Measurements from ENCODE around the gene ASTN2.

ASTN2 gene

DNA sequence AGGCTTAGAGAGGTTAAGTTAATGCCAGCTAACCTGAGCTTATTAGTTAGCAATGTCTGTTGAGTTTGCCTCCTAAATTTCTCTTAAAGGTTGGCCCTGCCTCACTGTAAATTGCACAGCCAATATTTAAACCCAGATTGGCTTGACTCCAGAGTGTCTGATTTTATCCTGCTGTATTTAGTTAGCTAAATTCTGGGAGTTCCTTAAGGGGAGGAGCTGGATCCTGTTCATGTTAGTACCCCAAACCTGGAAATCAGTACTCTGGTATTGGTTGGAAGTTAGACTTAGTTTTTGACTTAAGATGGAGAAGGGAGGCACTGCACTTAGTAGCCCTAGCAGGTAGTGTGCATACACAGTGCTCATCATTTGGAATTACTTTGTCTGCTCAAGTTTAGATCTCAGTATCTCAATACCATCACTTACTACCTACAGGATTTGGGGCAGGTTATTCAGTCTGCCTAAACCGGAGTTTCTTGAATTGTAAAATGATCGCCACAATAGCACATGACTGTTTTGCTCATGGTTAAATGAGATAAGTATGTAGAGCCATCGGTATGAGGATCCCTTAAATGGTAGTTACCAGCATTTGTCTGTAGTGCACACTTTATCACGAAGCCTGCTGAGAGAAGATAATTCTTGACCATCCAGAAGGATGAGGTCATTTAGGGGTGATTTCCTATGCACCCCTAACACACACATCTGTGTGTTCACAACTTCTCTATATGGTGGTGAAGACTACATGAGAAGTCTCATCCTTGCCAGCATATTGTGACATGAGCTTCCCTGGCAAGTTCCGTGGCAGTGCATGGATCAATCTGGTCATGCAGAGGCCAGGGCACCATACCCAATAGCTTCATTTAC lies 992.5 kb downstream of the ASTN2 start:
- peak; percentile 73 to 91 for DNase-seq
- TF ChIP-seq POLR2A (IDR thresholded peaks at IDR 0.05; ENCODE audit: low read length) (no peak), GATA1 (IDR thresholded peaks at IDR 0.05; ENCODE audit: low read depth, low read length) (no peak)

DNA sequence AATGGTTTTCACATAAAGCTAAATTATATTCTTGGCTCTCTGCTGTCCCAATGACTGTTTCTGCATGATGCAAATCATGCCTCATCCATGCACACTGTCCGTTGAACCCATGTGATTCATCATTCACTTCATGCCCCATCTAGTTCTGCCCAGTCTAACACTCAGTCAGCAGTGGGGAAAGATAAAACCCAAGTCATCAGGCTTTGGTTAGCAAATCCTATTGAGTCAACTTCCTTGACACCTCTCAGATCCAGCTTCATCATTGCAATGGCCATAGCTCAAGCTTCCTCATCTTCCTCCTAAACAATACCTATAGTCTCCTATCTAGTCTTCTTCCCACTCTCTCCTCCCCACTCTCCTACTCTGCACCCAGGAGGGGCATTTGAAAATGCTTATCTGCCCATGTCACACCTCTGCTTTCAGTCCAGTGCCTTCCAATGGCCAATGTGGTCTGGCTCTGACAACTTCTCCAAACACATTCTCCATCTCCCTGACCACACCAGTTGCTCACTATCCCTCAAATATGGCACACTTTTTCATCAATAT lies 993.8 kb downstream of the ASTN2 start:
- peak; percentile 67 to 73 for DNase-seq
- TF ChIP-seq GATA1 (IDR thresholded peaks at IDR 0.05; ENCODE audit: low read depth, low read length) (no peak), POLR2A (IDR thresholded peaks at IDR 0.05; ENCODE audit: low read length) (no peak)

DNA sequence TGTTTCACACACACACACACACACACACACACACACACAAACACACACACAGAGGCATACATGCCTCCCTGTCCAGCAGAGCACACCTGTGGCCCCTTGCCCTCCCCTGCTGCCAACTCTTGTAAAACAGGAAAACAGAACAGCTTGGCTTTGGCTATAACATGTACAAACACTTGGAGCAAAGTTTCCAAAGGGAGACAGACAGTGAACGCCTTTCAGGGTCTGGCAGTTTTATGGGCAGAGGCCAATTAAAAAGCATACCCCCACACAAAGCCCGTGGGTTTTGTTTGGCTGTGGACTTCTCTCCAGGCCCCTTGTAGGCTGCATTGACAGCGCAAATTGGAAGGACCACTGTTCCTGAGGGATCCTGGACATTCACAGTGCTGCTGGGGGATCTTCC lies 995.7 kb downstream of the ASTN2 start:
- DNase-seq, result no peak
- no peak for TF ChIP-seq POLR2A (IDR thresholded peaks at IDR 0.05; ENCODE audit: low read length)
- TF ChIP-seq GATA1 (IDR thresholded peaks at IDR 0.05; ENCODE audit: low read depth, low read length), result no peak

DNA sequence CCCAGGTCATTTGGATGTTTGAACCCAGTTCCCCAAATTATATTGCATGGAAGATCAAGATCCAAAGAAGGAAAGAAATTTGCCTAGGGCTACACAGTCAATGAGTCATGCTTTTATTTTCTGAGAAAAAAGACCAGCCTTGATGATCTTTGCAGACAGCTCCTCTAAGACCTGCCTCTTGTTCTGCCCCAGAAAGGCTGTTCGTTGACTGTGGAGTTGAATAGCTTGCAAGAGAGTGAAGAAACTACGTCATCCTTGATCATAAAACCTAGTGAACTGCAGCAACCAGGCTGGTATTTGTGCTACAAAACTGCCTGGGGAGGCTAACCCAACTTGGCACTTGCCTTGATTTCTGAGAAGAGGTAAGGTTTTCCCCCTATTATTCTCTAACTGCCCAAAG lies 997.4 kb downstream of the ASTN2 start:
- no peak for TF ChIP-seq GATA1 (IDR thresholded peaks at IDR 0.05; ENCODE audit: low read depth, low read length)
- no peak for TF ChIP-seq POLR2A (IDR thresholded peaks at IDR 0.05; ENCODE audit: low read length)
- DNase-seq, result no peak

DNA sequence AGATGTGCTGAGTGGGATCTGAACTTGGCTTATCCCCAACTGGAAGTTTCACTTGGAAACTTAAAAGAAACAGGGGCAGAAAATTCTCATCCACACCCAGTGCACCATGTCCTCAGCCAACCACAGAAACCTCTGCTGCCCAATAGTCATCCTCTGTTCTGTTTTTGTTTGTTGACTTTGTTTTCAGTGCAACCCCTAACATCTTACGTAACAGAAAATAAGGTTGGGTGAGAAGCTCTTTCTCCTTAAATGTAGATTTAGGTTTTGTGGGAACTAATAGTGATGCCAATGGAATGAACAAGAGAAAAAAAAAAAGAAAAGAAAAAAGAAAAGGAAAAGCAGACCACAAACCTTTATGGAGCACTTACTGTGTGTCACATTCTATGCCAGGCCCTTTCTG lies 998.4 kb downstream of the ASTN2 start:
- no peak for DNase-seq
- TF ChIP-seq POLR2A (IDR thresholded peaks at IDR 0.05; ENCODE audit: low read length) (no peak), GATA1 (IDR thresholded peaks at IDR 0.05; ENCODE audit: low read depth, low read length) (no peak)

DNA sequence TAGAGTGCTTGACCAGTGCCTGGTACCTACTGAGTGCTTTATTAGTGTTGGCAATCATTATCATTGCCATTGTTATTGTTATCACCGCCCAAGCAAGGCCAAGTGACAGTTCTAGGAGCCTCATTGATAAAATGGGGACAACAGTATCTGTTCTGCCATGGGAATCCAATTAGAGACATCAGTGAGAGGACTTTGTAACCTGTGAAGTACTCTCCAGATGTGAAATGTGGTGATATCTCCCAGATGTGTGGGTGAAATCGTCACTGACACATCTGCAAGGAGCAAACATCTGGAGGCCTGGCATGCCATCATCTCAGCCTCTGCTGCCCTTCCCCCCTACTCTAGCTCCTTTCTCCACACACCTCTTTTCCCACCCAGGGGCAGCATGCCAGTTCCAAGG lies 1000.5 kb downstream of the ASTN2 start:
- TF ChIP-seq POLR2A (IDR thresholded peaks at IDR 0.05; ENCODE audit: low read length) (no peak), GATA1 (IDR thresholded peaks at IDR 0.05; ENCODE audit: low read depth, low read length) (no peak)
- DNase-seq, result peak in 1 of 2 experiments; percentile 27

DNA sequence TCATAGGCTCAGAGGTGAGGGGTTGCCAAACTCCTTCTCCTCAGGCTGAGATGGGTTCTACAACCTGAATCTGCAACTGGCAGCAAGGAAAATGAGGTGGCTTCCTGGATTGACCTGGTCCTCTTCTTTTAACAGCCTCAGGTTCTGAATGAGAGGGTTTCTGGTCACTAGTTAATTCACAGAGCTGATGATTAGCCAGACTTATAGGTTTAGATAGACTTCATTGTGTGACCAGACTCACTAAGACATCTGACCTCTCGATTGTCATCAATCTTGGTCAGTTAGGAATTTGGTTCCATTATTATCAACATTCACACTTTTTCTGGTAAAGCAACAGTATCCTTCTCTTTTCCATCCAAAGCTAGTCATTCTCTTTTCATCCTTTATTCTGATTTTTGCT lies 1003.4 kb downstream of the ASTN2 start:
- TF ChIP-seq GATA1 (IDR thresholded peaks at IDR 0.05; ENCODE audit: low read depth, low read length), result no peak
- TF ChIP-seq POLR2A (IDR thresholded peaks at IDR 0.05; ENCODE audit: low read length), result no peak
- no peak for DNase-seq

DNA sequence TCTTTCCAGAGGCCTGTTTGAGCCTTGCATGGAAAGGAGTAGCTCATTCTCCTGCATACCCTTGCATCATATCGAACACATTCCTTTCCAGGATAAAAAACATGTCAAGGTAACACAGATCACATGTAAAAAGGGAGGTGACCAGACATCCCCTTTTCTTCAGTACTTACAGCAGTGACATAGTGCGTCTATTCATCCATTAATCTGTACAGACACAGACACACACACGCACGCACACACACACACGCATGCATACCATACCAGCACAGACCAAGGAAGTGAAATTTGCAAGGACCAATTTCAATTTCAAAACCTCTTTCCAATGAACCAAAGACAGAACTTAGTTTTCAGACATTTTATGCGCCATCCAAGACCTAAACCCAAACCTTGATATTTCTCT lies 1005.2 kb downstream of the ASTN2 start:
- no peak for TF ChIP-seq GATA1 (IDR thresholded peaks at IDR 0.05; ENCODE audit: low read depth, low read length)
- TF ChIP-seq POLR2A (IDR thresholded peaks at IDR 0.05; ENCODE audit: low read length), result no peak
- DNase-seq, result no peak

DNA sequence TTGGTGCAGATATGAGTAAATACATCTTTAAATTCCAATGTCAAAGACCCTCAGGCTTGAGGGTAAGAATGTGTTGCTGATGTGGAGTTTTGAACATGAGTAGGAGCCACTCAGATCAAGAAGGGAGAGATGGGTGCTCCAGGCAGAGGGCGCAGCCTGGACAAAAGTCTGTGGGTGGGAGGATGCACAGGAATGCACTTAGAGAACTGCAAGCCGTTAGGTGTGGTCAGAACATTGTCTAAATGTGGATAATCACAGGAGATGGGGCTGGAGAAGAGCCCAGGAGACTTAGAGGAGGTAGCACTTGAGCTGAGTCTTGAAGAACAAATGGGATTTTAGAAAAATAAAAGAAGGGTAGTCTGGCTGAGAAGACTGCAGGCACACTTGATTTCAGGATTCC lies 1005.7 kb downstream of the ASTN2 start:
- no peak for DNase-seq
- TF ChIP-seq POLR2A (IDR thresholded peaks at IDR 0.05; ENCODE audit: low read length) (no peak), GATA1 (IDR thresholded peaks at IDR 0.05; ENCODE audit: low read depth, low read length) (no peak)

DNA sequence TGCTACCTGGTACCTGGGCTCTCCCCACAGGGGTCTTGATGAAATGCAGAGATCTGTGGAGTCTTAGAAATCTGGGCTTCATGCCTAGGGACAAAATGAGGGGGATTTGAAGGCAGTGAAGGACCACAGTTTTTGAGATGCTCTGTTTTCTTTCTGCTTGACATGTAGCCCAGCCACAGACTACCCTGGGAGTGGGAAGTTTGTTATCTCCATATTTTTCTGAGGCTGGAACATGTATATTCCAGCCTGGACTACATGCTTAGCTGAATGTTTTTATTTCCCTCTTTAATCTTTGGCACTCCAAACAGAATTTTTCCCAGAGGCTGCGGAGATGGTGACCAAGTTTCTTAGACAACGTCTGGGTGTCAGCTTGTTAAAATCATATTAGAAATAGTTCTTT lies 1008.4 kb downstream of the ASTN2 start:
- TF ChIP-seq GATA1 (IDR thresholded peaks at IDR 0.05; ENCODE audit: low read depth, low read length) (no peak), POLR2A (IDR thresholded peaks at IDR 0.05; ENCODE audit: low read length) (no peak)

DNA sequence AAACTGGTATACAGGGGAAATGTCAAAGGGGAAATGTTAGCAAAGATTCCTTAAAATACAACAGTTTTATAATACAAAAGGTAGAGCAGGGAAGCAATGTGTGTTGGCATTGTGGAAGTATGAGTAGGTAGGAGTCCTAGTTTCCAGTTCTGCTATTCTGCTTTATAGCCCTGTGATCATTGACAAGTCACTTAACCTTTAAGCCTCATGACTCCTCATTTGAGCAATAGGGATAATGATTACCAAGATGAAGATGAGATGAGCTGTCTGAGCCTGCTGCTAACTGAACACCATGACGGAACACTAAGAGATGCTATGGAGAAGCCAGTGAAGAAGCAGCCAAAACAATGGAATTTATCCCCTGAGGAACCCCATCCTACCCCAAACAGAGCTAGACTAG lies 1009.5 kb downstream of the ASTN2 start:
- no peak for DNase-seq
- TF ChIP-seq POLR2A (IDR thresholded peaks at IDR 0.05; ENCODE audit: low read length), result no peak
- no peak for TF ChIP-seq GATA1 (IDR thresholded peaks at IDR 0.05; ENCODE audit: low read depth, low read length)

More for the DNA sequence above, 1008.4 kb downstream of the ASTN2 start:
- DNase-seq, result no peak

DNA sequence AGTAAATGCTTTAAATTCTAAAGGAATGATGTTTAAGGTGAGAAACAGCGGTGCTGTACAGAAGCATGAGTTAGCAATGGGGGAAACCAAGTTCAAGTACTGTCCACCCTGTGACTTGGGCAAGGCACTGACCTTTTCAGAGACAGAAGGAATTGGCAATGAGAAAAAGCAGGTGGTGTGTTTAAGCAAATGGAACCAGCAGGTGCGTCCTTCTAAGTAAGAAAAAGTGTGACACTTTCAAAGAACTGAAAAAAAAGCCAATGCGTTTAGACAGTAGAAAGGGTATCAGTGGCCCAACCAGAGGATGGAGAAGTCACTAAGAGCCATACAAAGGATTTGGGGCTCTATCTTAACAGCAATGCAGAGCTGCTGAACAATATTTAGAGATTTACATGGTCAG lies 1010.6 kb downstream of the ASTN2 start:
- no peak for DNase-seq
- no peak for TF ChIP-seq GATA1 (IDR thresholded peaks at IDR 0.05; ENCODE audit: low read depth, low read length)
- TF ChIP-seq POLR2A (IDR thresholded peaks at IDR 0.05; ENCODE audit: low read length), result no peak

DNA sequence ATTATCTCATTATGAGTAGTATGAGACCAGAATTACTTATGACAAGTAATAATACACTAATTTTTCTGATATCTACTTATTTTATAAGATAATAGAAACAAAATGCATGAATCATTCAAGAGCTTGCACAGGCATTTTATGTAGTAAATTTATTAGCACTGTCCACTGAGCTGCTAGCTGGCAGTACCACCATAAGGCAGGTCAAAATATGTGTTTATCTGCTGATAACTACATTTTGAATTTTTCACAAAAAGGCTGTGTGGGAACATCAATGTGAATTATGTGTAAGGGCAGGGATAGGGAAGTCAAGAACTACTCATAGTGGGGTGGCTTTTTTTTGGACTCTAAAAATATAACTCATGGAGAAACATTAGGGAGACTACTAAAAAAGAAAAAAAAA lies 1011.7 kb downstream of the ASTN2 start:
- no peak for DNase-seq
- TF ChIP-seq GATA1 (IDR thresholded peaks at IDR 0.05; ENCODE audit: low read depth, low read length) (no peak), POLR2A (IDR thresholded peaks at IDR 0.05; ENCODE audit: low read length) (no peak)

DNA sequence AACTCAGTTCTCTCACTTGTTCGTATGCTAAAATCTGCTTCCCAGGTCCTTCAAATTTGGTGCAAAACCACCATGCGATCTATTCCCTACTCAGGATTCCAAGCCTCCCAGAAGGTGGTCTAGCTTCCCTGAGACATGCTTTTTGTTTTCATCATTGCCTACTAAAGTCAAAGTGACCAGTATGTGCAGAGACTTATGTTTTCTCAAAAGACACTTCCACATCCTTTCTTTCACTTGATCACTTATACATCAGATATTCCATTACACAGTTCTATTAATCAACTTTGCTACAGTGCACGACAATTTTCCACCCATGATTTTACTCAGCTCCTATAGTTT lies 1019.2 kb downstream of the ASTN2 start:
- TF ChIP-seq GATA1 (IDR thresholded peaks at IDR 0.05; ENCODE audit: low read depth, low read length), result no peak
- TF ChIP-seq POLR2A (IDR thresholded peaks at IDR 0.05; ENCODE audit: low read length), result no peak
- DNase-seq, result no peak

All from erythroblast (primary cell).